Ammon's horn (tissue), 1 donor: ENCODE data around the gene YJEFN3.

Experiments used
- DNase-seq: peaks from one replicate; pipeline ENCODE4 v3.0.0-alpha.2; 2016; ENCODE audit warnings: low spot score

YJEFN3 gene, protein sequence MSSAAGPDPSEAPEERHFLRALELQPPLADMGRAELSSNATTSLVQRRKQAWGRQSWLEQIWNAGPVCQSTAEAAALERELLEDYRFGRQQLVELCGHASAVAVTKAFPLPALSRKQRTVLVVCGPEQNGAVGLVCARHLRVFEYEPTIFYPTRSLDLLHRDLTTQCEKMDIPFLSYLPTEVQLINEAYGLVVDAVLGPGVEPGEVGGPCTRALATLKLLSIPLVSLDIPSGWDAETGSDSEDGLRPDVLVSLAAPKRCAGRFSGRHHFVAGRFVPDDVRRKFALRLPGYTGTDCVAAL

GRCh38 chr19:19528721-19529490, at the start of gene YJEFN3:
Gene YJEFN3, plus strand, starts transcription at chr19:19528911. Its CDS starts 22 bp downstream, at chr19:19528933.
- DNase-seq = peak; percentile 82

GRCh38 chr19:19480688-19481087, 48.0 kb upstream of the YJEFN3 start:
- no peak for DNase-seq

DNA sequence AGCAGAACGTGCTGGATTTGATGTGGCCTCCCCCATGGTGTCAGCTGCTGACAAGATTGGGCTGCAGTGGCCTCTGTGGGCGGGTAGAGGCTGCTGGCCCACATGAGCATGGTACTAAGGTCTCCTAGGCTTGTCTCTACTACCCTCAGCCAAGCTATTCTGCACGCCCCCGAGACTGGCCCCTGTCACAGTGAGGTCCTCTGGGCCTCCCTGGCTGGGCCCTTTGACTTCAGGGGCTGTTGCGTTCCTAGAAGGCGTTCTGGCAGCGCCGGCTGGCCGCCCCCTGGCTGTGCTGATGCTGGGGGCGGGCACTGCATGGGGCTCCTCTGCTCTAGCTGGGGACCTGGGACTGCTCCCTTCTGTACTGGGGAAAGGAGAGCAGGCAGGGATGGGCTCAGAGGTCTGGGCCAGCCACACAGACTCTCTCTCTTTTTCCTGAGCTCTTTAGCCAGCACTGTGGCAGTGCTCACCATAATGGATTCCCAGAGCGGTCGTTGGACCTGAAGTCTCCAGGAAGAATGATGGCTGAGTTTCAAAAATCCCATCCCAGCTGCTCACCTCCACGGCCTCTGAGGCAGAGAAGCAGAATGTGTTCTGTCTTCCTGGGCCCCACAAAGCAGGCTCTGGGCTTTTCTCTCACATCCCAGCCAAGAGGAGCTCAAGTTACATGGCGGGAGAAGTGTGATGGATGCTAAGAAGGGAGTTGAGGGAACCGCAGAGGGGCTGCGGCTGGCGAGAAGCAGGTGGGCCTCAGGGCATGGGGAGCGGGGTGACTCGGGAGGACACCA, 45.7 kb upstream of the YJEFN3 start:
- DNase-seq = no peak

DNA sequence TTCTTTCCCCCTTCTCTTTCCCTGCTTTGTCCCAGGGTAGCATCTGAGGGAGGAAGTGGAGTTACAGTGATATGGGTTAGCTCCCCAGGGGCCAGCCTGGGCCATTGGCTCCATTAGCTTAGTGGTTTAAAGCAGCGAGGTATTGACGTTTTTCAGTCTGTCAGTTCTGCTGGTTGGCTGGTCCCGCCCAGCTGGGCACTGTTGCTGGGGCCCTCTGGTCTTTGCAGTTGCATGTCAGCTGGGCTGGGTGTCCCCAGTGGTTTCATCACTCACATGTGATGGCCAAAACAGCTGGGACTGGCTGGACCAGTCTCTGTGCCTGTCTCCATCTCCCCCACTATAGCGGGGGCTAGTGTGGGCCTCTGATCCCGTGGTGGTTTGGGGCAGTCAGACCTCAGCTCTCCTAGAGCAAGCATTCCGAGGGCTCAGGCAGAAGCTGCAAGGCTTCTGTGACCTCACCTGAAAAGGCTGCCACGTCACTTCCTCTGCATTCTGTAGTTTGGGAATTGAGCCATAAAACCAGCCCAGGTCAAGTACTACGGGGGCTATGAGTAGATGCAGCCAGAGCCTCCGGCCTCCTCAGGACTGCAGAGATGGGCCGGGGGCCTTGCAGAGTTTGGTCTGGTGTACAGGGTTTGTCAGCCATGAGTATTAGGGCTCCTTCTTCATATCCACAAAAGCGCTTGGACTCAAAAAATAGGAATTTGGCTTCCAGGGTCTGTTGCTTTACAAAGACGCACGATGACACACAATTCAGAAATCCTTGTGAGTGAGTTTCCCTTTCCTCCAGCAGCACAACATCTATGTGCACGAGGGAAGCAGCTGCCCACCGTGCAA, 43.3 kb upstream of the YJEFN3 start:
- DNase-seq = no peak

DNA sequence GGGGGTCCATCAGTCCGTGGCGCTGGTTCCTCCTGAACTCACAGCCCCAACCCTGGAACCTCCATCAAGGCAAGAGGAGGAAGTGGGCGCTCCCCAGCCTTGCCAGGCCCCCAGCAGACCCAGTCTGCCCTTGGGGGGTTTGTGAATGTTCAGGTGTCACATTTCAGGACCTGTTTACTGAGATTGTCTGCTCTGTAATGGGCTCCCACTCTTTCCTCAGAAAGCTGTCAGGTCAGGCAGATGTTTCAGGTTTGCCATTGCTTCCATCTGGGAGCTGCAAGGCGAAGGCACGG, 42.8 kb upstream of the YJEFN3 start:
- DNase-seq = no peak

DNA sequence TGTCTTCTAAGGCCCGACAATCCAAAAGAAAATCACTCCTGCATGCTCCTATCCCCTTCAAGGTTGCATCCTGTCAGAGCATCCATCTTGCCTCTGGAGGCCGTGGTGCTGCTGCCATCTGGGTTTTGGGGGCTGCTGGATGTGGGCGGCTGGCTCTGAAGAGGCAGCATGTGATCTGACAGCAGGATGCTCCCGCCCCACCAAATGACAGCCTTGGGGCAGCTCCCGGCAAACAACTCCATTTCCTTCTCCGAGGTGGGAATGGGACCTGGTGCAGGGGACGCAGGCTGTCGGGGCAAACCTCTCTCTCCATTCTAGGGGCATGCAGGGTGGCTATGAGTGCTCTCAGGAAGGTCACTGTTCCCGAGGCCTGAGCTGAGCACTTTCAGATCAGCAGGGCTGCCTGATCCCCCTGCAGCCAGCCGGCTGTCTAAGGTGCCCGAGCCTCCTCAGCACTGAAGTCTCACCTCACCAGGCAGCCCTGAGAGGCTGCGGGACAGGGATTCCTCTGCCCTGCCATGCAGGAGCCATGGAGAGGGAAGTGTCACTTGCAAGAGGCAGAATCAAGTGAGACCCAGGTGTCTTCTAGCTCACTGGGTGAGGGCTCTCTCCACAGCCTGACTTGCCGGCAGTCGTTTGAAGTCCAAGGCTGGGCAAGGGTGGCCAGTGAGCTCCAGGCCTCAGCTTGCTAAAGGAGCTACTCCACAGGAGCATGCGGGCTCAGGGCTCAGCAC, 42.2 kb upstream of the YJEFN3 start:
- DNase-seq = peak; percentile 58

GRCh38 chr19:19487077-19487949, 41.4 kb upstream of the YJEFN3 start:
- no peak for DNase-seq

DNA sequence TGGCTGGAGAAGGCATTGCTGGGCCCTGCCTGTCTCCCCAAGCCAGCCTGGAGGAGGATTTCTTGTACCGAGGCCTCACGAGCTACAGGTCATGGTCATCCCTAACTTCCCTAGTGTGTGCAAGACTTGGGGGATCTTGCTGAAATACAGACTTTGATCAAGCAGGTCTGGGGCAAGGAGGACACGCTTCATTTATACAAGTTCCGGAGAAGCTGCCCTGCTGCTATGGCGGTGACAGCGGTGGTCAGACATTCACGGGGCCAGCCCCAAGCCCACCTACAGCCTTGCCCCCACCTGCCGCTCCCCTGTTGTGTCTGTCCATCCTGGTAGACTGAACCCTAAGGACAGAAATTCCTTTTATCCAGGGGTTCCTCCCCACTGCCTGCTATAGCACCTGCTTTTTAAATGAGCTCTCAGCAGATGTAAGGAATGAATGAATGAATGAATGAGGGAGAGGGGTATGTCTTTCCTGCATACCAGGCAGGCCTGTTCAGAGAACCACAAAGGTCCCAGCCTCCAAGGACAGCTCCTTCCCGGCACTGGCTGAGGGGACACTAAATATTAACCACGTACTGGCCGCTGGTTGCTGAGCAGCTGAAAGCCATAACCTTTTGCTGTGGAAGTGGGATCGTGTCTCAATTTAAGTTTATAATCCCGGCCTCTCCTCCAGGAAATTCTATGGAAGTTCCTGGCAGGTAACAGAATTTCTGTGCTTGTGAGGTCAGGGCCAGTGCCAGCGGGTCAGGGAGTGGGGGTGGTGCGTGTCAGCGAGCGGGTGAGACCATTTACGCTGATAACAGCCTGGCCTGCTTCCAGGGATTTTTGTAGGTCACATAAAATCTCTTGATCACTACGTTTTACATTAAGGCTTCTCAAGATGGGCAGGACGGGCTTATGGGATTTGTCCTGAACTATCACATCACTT, 40.5 kb upstream of the YJEFN3 start:
- no peak for DNase-seq

- peak; percentile 81 for DNase-seq
Observed at GRCh38 chr19:19488875-19489690, 39.6 kb upstream of the YJEFN3 start.

DNA sequence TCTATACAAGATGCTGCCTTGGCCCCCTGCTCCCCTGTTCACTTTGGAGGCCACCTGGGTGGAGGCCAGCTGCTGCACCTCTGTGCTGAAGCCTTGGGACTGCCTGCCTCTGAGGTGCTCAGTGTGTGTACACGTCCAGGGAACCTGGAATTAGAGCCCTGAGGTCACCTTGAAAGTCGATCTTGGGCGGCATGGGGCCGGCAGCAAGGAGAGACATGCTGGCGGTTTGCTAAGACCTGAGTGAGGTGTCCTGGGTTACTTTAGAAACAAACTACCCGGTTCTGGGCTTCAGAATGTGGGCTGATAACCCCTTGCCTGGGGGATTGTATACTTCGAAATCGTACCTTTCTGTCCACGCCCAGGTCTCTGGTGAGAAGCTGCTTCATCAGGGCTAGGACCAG, 38.9 kb upstream of the YJEFN3 start:
- DNase-seq = no peak

GRCh38 chr19:19490214-19490968, 38.3 kb upstream of the YJEFN3 start:
- DNase-seq = peak; percentile 90

- no peak for DNase-seq
Observed at GRCh38 chr19:19491321-19492025, 37.2 kb upstream of the YJEFN3 start.

- no peak for DNase-seq
Observed at GRCh38 chr19:19492026-19492610, 36.6 kb upstream of the YJEFN3 start.

DNA sequence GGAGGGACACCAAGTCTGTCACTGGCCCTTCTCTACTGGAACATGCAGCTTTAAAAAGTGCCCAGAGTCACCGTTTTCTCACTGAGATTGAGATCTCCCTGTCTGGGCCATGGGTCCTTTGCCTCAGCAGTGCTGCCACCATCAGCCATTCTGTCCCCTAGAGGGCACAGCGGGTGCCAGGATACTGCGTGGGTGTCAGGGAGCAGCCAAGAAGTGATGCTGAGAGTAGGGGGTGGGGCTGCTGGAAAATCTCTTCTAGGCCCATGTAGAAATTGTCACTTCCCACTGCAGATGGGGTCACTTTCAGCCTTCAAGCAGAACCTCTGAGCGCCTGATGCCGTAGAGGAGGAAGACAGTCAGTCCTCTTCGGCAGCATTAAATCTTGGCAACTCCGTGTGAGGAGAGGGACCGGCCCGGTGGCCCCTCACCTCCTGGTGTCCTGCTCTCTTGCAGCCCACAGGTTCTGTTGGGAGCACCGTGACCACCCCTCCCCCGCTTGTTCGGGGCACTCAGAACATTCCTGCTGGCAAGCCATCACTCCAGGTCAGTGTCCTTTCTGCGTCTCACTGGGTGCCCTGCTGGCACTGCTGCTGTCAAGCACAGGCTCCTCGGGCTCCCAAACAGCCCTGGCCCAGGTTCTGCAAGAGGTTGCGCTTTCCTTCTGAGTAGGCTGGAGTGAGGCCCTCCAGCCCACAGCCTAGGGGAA, 34.7 kb upstream of the YJEFN3 start:
- DNase-seq = no peak

GRCh38 chr19:19495614-19496603, 32.8 kb upstream of the YJEFN3 start:
- DNase-seq = no peak
